ENCODE data around the gene CDC37. TPM values are rescaled to one million over a fixed set of nuclear protein-coding genes. Genes with fewer than 3 reads are reported as not detected.
"Not testable (repeated sequence)": the region's sequence is repeated elsewhere in the genome, so short reads cannot be mapped to it uniquely, and the experiment has no call there.

CDC37 gene
- total and polyA plus RNA-seq, 4 donors, result 121 to 260 (median 135) TPM

DNA sequence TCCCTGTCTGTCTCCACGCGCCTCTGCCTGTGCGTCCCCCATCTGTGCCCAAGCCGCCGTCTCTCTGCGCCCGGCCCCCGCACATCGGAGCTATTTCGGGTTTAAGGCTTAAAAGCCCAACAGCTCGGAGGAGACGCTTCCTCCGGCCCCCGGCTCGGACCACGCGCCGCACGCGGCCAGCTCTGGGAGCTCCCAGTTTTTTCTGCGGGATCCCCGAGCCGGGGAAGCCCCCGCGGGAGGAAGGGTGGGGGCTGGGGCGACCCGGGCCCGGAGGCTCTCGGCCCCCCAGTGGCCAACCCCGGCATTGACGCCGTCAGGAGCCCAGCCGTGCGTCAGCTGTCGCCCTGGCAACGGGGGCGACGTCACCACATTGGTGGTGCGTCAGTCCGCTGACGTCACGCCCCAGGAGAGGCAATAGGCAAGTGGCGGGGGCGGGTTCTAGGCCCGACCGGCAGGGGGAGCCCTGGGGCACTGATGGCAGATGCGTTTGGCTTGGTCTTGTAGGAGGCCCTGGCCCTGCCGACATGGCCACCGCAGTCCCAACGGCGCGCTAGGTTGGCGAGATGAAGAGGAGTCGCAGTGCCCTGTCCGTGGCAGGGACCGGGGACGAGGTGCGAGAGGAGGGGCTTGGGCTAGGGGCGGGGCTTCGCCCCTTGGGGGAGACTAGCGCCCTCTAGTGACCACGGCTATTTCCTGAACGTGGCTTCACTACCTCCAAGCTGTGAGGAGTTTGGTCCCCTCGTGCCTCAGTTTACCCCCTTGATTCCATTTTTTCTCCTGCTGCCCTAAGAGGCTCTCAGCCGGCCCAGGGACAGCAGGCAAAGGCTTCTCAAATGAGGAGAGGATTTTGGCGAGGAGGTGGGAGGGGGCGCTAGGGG, 13.3 kb upstream of the CDC37 start:
- no peaks in the 10 kb centered on the region for H3K36me3 ChIP-seq (ENCODE audit: control insufficient read depth in 1 of 2, insufficient read depth in 2 of 2, low read length in 1 of 2)
- H3K4me1 ChIP-seq (ENCODE audit: control insufficient read depth in 1 of 2, insufficient read depth in 2 of 2, low read length in 2 of 2), result no peaks in the 10 kb centered on the region
- H3K9me3 ChIP-seq (ENCODE audit: control insufficient read depth, low read length), result peaks cover 3% of the 10 kb centered on the region
- intact Hi-C loops (cut with DNase I), result no loop called here
- H3K27ac ChIP-seq (ENCODE audit: low read depth in 1 of 2, low read length in 2 of 2), result no peak overlapping the region
- H3K27me3 ChIP-seq (ENCODE audit: control insufficient read depth in 1 of 2, insufficient read depth in 2 of 2, low read length in 1 of 2), result no peaks in the 10 kb centered on the region
- DNase-seq (peak; percentile 88 to 93), ATAC-seq (ENCODE audit: low FRiP score) (peak; percentile 88)
- WGBS, 2 donors, result 3% methylated on average over 59 to 67 of the region's 67 CpGs
- H3K4me3 ChIP-seq (ENCODE audit: low read length in 2 of 2), result no peak overlapping the region

DNA sequence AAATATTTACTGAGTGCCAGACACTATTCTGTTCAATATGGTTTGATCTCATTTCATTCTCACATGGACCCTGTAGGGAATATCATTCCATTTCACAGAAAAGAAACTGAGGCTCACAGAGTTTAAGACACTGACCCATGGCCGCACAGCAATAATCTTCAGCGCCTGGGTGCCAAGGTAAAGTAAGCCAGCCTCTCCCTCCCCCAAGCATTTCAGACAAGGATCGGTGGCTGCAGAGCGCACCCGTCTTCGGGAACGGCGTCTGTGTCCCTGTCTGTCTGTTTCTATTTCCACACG, 12.7 kb upstream of the CDC37 start:
- ATAC-seq (ENCODE audit: low FRiP score), result no peak
- Histone ChIP-seq H3K9me3 (ENCODE audit: control insufficient read depth, low read length) (peaks cover 3% of the 10 kb centered on the region), H3K36me3 (ENCODE audit: control insufficient read depth in 1 of 2, insufficient read depth in 2 of 2, low read length in 1 of 2) (no peaks in the 10 kb centered on the region), H3K4me3 (ENCODE audit: low read length in 2 of 2) (no peak overlapping the region), H3K4me1 (ENCODE audit: control insufficient read depth in 1 of 2, insufficient read depth in 2 of 2, low read length in 2 of 2) (no peaks in the 10 kb centered on the region), H3K27ac (ENCODE audit: low read depth in 1 of 2, low read length in 2 of 2) (no peak overlapping the region), H3K27me3 (ENCODE audit: control insufficient read depth in 1 of 2, insufficient read depth in 2 of 2, low read length in 1 of 2) (no peaks in the 10 kb centered on the region)
- intact Hi-C loops (cut with DNase I), result no loop called here
- WGBS, 2 donors, result 3 to 8% methylated on average over 9 of the region's 9 CpGs
- no peak for DNase-seq

DNA sequence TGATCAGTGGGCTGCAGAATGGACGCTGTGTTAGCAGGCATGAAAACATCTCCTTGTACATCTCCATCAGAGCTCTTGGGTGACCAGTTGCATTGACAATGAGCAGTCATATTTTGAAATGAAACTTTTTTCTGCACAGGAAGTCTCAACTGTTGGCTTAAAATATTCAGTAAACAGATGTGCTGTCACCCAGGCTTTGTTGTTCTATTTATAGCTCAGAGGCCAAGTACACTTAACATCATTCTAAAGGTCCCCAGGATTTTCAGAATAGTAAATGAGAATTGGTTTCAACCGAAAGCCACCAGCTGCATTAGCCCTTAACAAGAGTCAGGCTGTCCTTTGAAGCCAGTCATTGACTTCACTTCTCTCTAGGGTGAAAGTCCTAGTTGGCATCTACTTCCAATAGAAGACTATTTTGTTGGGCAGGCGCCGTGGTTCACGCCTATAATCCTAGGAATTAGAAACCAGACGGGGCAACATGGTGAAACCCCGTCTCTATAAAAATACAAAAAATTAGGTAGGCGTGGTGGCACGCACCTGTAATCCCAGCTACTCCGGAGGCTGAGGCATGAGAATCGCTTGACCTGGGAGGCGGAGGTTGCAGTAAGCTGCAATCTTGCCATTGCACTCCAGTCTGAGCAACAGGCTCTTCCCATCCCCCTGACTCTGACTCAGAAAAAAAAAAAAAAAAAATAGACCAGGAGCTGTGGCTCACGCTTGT, 9.1 kb upstream of the CDC37 start:
- Histone ChIP-seq H3K4me3 (ENCODE audit: low read length in 2 of 2) (no peak overlapping the region), H3K9me3 (ENCODE audit: control insufficient read depth, low read length) (peaks cover 3% of the 10 kb centered on the region), H3K27ac (ENCODE audit: low read depth in 1 of 2, low read length in 2 of 2) (no peak overlapping the region), H3K4me1 (ENCODE audit: control insufficient read depth in 1 of 2, insufficient read depth in 2 of 2, low read length in 2 of 2) (no peaks in the 10 kb centered on the region), H3K27me3 (ENCODE audit: control insufficient read depth in 1 of 2, insufficient read depth in 2 of 2, low read length in 1 of 2) (no peaks in the 10 kb centered on the region), H3K36me3 (ENCODE audit: control insufficient read depth in 1 of 2, insufficient read depth in 2 of 2, low read length in 1 of 2) (no peaks in the 10 kb centered on the region)
- WGBS, 2 donors, result 72 to 80% methylated on average over 13 of the region's 13 CpGs
- DNase-seq, result no peak
- ATAC-seq (ENCODE audit: low FRiP score), result no peak
- intact Hi-C loops (cut with DNase I), result no loop called here

DNA sequence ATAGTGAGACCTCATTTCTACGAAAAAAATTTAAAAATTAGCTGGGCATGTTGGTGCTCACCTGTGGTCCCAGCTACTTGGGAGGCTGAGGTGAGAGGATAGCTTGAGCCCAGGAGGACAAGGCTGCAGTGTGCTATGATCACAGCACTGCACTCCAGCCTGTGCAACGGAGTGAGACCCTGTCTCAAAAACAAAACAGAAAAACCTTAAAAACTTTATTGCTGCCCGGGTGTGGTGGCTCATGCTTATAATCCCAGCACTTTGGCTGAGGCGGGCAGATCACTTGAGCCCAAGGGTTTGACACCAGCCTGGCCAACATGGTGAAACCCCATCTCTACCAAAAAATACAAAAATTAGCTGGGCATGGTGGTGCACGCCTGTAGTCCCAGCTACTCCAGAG, 7.9 kb upstream of the CDC37 start:
- ATAC-seq (ENCODE audit: low FRiP score); H3K4me3 ChIP-seq (ENCODE audit: low read length in 2 of 2); H3K27me3 ChIP-seq (ENCODE audit: control insufficient read depth in 1 of 2, insufficient read depth in 2 of 2, low read length in 1 of 2); H3K27ac ChIP-seq (ENCODE audit: low read depth in 1 of 2, low read length in 2 of 2); H3K4me1 ChIP-seq (ENCODE audit: control insufficient read depth in 1 of 2, insufficient read depth in 2 of 2, low read length in 2 of 2); intact Hi-C loops (cut with DNase I); H3K36me3 ChIP-seq (ENCODE audit: control insufficient read depth in 1 of 2, insufficient read depth in 2 of 2, low read length in 1 of 2); DNase-seq; H3K9me3 ChIP-seq (ENCODE audit: control insufficient read depth, low read length): not testable (repeated sequence)
- 72 to 74% methylated on average over 5 of the region's 5 CpGs for WGBS, 2 donors

DNA sequence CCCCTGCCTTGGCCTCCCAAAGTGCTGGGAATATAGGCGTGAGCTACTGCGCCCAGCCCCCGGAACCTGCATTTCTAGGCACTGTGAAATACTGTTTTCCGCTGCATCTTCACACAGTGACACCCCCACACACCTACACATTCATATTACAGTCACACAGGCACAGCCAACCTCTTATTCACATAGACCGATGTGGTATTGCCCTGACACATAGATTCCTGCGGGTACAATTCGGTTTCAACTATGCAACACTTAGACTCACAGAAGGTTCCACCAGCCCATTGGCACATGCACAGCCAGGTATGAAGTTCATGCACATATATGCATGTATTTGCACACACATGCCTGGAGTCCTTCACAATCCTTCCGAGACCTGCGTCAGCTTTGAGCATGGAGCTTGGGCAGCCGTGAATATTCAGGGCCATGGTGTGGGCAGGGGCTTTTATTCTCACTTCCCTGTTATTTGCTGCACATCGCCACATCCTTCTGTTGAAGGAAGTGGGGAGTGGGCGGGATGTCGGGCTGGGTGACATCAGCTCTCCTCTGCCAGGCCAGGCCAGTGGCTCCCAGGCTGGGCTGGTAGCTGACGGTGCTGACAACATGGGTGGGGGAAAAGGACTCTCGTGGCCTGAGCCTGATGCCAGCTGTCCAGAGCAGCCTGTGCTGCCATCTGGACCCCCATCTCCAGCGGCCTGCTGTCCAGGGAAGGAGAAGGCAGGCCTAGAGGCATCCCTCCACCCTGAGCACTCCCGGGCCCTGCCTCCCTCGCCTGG, 5.4 kb upstream of the CDC37 start:
- no peak overlapping the region for H3K4me3 ChIP-seq (ENCODE audit: low read length in 2 of 2)
- no peaks in the 10 kb centered on the region for H3K27me3 ChIP-seq (ENCODE audit: control insufficient read depth in 1 of 2, insufficient read depth in 2 of 2, low read length in 1 of 2)
- DNase-seq (peak in 1 of 2 donors; percentile 87), ATAC-seq (ENCODE audit: low FRiP score) (no peak)
- intact Hi-C loops (cut with DNase I), result no loop called here
- H3K36me3 ChIP-seq (ENCODE audit: control insufficient read depth in 1 of 2, insufficient read depth in 2 of 2, low read length in 1 of 2), result no peaks in the 10 kb centered on the region
- 62 to 66% methylated on average over 18 of the region's 18 CpGs for WGBS, 2 donors
- H3K4me1 ChIP-seq (ENCODE audit: control insufficient read depth in 1 of 2, insufficient read depth in 2 of 2, low read length in 2 of 2), result no peaks in the 10 kb centered on the region
- no peak overlapping the region for H3K27ac ChIP-seq (ENCODE audit: low read depth in 1 of 2, low read length in 2 of 2)
- no peaks in the 10 kb centered on the region for H3K9me3 ChIP-seq (ENCODE audit: control insufficient read depth, low read length)

DNA sequence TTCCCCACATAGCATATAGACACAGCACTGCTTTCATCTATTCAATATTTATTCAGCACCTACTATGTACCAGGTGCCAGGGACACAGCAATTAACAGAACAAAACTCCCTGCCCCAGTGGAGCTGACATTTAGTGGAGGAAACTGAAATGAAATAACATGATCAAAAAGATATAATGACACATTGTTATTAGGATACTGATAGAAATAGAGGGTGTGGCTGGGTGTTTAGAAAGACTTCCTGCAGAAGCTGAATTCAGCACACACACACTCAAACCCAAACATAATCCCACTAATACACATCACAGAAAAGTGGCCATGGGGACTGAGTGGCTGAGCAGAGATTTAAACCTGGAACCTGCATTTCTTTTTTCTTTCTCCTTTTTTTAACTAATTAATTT, 3.8 kb upstream of the CDC37 start:
- Histone ChIP-seq H3K27me3 (ENCODE audit: control insufficient read depth in 1 of 2, insufficient read depth in 2 of 2, low read length in 1 of 2) (no peaks in the 10 kb centered on the region), H3K9me3 (ENCODE audit: control insufficient read depth, low read length) (no peaks in the 10 kb centered on the region), H3K36me3 (ENCODE audit: control insufficient read depth in 1 of 2, insufficient read depth in 2 of 2, low read length in 1 of 2) (no peaks in the 10 kb centered on the region), H3K27ac (ENCODE audit: low read depth in 1 of 2, low read length in 2 of 2) (no peak overlapping the region), H3K4me3 (ENCODE audit: low read length in 2 of 2) (no peak overlapping the region), H3K4me1 (ENCODE audit: control insufficient read depth in 1 of 2, insufficient read depth in 2 of 2, low read length in 2 of 2) (no peaks in the 10 kb centered on the region)
- intact Hi-C loops (cut with DNase I), result no loop called here
- DNase-seq (no peak), ATAC-seq (ENCODE audit: low FRiP score) (no peak)

DNA sequence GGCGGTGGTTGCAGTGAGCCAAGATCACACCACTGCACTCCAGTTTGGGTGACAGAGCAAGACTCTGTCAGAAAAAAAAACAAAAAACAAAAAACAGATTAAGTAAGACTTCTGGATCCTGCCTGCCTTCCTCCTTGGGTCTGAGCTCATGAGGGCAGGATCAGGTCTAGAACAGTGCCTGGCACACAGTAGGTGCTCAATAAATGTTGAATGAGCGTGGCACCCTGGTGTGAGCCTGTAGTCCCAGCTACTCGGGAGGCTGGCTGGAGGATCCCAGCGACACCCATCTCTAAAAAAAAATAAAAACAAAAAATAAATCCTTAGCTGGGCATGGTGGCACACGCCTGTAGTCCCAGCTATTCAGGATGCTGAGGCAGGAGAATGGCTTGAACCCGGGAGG, 2.8 kb upstream of the CDC37 start:
- Histone ChIP-seq H3K4me3 (ENCODE audit: low read length in 2 of 2) (no peak overlapping the region), H3K27me3 (ENCODE audit: control insufficient read depth in 1 of 2, insufficient read depth in 2 of 2, low read length in 1 of 2) (no peaks in the 10 kb centered on the region), H3K27ac (ENCODE audit: low read depth in 1 of 2, low read length in 2 of 2) (no peak overlapping the region), H3K4me1 (ENCODE audit: control insufficient read depth in 1 of 2, insufficient read depth in 2 of 2, low read length in 2 of 2) (no peaks in the 10 kb centered on the region), H3K36me3 (ENCODE audit: control insufficient read depth in 1 of 2, insufficient read depth in 2 of 2, low read length in 1 of 2) (no peaks in the 10 kb centered on the region), H3K9me3 (ENCODE audit: control insufficient read depth, low read length) (no peaks in the 10 kb centered on the region)
- ATAC-seq (ENCODE audit: low FRiP score) (no peak), DNase-seq (no peak)
- intact Hi-C loops (cut with DNase I), result no loop called here
- WGBS, 2 donors, result 76 to 78% methylated on average over 6 of the region's 6 CpGs

DNA sequence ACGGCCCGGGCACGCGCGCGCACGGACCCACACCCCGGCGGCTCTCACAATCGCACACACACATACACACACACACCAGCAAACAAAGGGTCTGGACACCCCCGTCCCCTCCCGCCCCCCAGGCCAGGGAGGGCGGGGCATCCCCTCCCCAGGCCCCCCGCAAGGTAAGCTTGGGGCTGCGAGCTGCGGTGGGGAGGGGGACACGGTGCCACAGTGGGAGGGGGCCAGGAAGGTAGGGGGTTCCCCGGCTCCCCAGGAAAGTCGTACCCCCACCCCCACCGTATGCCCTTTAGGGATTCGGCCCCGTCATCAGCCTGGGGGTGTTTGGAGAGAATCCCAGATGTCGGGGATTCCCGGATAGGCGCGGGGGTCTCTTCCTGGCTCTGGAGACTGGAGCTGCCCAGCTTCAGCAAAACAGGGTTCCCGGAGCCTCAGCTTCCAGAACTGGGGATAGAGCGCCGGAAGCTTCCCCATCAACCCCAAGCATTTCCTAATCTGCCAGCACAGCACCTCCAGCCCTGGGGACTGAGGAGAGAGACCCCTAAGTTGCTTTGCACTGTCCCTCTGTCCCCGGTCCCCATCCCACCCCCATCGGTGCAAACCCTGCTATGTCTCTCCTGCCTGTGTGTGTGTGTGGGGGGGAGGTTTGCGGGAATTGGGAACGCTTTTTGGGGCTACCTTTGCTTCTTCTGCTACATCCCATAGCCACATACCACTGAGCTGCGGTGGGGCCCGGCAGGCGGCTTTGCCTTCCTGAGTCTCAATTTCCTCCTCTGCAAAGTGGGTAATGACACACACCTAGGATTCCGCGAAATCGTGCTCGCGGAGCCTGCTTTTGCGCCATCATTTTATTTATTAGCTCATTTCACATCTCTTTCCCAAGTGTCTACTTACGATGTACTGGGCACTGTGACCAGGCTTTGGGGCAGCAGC, 1.8 kb upstream of the CDC37 start:
- no peaks in the 10 kb centered on the region for H3K9me3 ChIP-seq (ENCODE audit: control insufficient read depth, low read length)
- no peak overlapping the region for H3K4me3 ChIP-seq (ENCODE audit: low read length in 2 of 2)
- intact Hi-C loops (cut with DNase I), result no loop called here
- H3K27ac ChIP-seq (ENCODE audit: low read depth in 1 of 2, low read length in 2 of 2), result no peak overlapping the region
- no peaks in the 10 kb centered on the region for H3K27me3 ChIP-seq (ENCODE audit: control insufficient read depth in 1 of 2, insufficient read depth in 2 of 2, low read length in 1 of 2)
- 4 to 5% methylated on average over 42 to 43 of the region's 43 CpGs for WGBS, 2 donors
- DNase-seq, result no peak
- ATAC-seq (ENCODE audit: low FRiP score), result no peak
- H3K4me1 ChIP-seq (ENCODE audit: control insufficient read depth in 1 of 2, insufficient read depth in 2 of 2, low read length in 2 of 2), result no peaks in the 10 kb centered on the region
- no peaks in the 10 kb centered on the region for H3K36me3 ChIP-seq (ENCODE audit: control insufficient read depth in 1 of 2, insufficient read depth in 2 of 2, low read length in 1 of 2)
